DND-41 (cell line): ENCODE data around the gene COBL.

ENCODE experiments used
- EZH2 ChIP-seq: IDR thresholded peaks from 3 replicates; pipeline ENCODE4 v1.6.1; 2012; ENCODE audit warnings: borderline replicate concordance, low read depth, mild to moderate bottlenecking, moderate library complexity, low read length, inconsistent platforms; ENCODE audit not compliant: severe bottlenecking
- TF ChIP-seq, protein P1 (sequence below): IDR thresholded peaks from 2 replicates; pipeline ENCODE4 v1.5.1; 2012; ENCODE audit warnings: borderline replicate concordance, low read length, moderate library complexity, mild to moderate bottlenecking; ENCODE audit not compliant: poor library complexity, severe bottlenecking; ENCODE audit errors: extremely low read depth

DNA sequence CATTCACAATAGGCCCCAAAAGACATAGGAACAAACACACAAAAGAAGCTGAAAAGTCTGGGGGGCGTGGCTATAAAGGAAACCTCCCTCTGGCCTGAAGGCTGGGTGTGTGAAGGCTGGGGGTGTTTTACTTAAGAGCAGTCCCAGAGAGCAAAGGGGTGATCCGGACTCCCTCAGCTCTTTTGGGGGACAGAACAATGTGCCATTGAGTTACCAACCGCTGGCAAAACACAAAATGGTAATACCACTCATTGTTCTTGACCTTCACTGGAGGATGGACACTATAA lies 189.0 kb downstream of the COBL start:
- TF ChIP-seq, protein P1, sequence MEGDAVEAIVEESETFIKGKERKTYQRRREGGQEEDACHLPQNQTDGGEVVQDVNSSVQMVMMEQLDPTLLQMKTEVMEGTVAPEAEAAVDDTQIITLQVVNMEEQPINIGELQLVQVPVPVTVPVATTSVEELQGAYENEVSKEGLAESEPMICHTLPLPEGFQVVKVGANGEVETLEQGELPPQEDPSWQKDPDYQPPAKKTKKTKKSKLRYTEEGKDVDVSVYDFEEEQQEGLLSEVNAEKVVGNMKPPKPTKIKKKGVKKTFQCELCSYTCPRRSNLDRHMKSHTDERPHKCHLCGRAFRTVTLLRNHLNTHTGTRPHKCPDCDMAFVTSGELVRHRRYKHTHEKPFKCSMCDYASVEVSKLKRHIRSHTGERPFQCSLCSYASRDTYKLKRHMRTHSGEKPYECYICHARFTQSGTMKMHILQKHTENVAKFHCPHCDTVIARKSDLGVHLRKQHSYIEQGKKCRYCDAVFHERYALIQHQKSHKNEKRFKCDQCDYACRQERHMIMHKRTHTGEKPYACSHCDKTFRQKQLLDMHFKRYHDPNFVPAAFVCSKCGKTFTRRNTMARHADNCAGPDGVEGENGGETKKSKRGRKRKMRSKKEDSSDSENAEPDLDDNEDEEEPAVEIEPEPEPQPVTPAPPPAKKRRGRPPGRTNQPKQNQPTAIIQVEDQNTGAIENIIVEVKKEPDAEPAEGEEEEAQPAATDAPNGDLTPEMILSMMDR = no peak
- no peak for TF ChIP-seq EZH2
